ENCODE results near the gene ZMAT1. TPM values are rescaled to one million over a fixed set of nuclear protein-coding genes. Genes with fewer than 3 reads are reported as not detected.

The ZMAT1 gene
- polyA plus RNA-seq, 1 donor (not counting 4 experiments of a cell fraction or from before 2014, with no cell fraction given): 0.04 TPM

DNA sequence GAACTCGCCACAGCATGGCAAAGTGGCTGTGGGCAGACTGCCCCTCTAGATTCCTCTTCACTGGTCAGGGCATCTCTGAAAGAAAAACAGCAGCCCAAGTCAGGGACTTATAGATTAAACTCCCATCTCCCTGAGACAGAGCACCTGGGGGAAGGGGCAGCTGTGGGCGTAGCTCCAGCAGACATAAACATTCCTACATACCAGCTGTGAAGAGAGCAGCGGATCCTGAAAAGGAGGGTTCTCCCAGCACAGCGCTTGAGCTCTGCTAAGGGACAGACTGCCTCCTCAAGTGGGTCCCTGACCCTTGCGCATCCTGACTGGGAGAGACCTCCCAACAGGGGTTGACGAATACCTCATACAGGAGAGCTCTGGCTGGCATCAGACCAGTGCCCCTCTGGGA is 18.8 kb upstream of the ZMAT1 start:
- DNase-seq (ENCODE audit: low read depth, low spot score) (no peak), FAIRE-seq (no peak)
- H3K9me3 ChIP-seq (ENCODE audit: control insufficient read depth, low read depth, low read length): no peaks in the 10 kb centered on the region
- H3K4me1 ChIP-seq (ENCODE audit: control insufficient read depth, extremely low read depth, insufficient read depth, low read length): no peaks in the 10 kb centered on the region
- no peaks in the 10 kb centered on the region for H3K9me1 ChIP-seq (ENCODE audit: control insufficient read depth, extremely low read depth, insufficient read depth, low read length)
- H3K27me3 ChIP-seq (ENCODE audit: control insufficient read depth, extremely low read depth, insufficient read depth, low read length): no peaks in the 10 kb centered on the region
- no peaks in the 10 kb centered on the region for H3K36me3 ChIP-seq (ENCODE audit: control insufficient read depth in 2 of 2, extremely low read depth in 1 of 2, insufficient read depth in 2 of 2, low read length in 2 of 2)
- H3K79me2 ChIP-seq (ENCODE audit: control insufficient read depth, insufficient read depth, low read length): no peaks in the 10 kb centered on the region
- no peak overlapping the region for H3K4me3 ChIP-seq (ENCODE audit: control insufficient read depth in 2 of 3, extremely low read depth in 1 of 3, insufficient read depth in 2 of 3, low read depth in 1 of 3, low read length in 3 of 3)
- no peak for TF ChIP-seq EZH2 (IDR thresholded peaks at IDR 0.05; ENCODE audit: low read length)
- TF ChIP-seq, protein P1, sequence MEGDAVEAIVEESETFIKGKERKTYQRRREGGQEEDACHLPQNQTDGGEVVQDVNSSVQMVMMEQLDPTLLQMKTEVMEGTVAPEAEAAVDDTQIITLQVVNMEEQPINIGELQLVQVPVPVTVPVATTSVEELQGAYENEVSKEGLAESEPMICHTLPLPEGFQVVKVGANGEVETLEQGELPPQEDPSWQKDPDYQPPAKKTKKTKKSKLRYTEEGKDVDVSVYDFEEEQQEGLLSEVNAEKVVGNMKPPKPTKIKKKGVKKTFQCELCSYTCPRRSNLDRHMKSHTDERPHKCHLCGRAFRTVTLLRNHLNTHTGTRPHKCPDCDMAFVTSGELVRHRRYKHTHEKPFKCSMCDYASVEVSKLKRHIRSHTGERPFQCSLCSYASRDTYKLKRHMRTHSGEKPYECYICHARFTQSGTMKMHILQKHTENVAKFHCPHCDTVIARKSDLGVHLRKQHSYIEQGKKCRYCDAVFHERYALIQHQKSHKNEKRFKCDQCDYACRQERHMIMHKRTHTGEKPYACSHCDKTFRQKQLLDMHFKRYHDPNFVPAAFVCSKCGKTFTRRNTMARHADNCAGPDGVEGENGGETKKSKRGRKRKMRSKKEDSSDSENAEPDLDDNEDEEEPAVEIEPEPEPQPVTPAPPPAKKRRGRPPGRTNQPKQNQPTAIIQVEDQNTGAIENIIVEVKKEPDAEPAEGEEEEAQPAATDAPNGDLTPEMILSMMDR (optimal IDR thresholded peaks at IDR 0.05 in 1 of 3, IDR thresholded peaks at IDR 0.05 in 1 of 3, conservative IDR thresholded peaks at IDR 0.05 in 1 of 3; ENCODE audit: extremely low read depth in 1 of 3, insufficient read depth in 2 of 3, low read length in 3 of 3): no peak
- H3K9ac ChIP-seq (ENCODE audit: control insufficient read depth, extremely low read depth, insufficient read depth, low read length): no peak overlapping the region
- no peaks in the 10 kb centered on the region for H4K20me1 ChIP-seq (ENCODE audit: control insufficient read depth, extremely low read depth, insufficient read depth, low read length)
- H2AFZ ChIP-seq (ENCODE audit: control insufficient read depth, low read length): no peak overlapping the region
- dilution Hi-C loops (cut with MboI; ENCODE audit: extremely low pct_ligation_motif_present, low sequenced_read_pairs): no loop called here
- H3K4me2 ChIP-seq (ENCODE audit: control insufficient read depth, extremely low read depth, insufficient read depth, low read depth, low read length): no peak overlapping the region
- H3K27ac ChIP-seq (ENCODE audit: control insufficient read depth, insufficient read depth, low read length): no peak overlapping the region

DNA sequence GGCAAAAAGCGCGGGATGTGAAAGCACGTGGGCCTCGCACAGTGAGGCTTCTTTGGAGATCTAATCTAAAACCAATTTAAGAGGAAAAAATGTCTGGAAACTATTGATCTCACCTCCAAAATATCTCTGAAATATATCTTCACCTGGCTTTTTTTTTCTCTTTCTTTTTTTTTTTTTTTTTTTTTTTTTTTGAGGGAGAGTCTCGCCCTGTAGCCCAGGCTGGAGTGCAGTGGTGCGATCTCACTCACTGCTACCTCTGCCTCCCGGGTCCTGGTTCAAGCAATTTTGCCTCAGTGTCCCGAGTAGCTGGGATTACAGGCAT is 383 bp upstream of the ZMAT1 start:
- H3K27ac ChIP-seq (ENCODE audit: control insufficient read depth, insufficient read depth, low read length): no peak overlapping the region
- dilution Hi-C loops (cut with MboI; ENCODE audit: extremely low pct_ligation_motif_present, low sequenced_read_pairs): no loop called here
- no peak for DNase-seq (ENCODE audit: low read depth, low spot score)

More for the DNA sequence above, 383 bp upstream of the ZMAT1 start:
- no peak overlapping the region for H3K4me2 ChIP-seq (ENCODE audit: control insufficient read depth, extremely low read depth, insufficient read depth, low read depth, low read length)
- no peaks in the 10 kb centered on the region for H3K36me3 ChIP-seq (ENCODE audit: control insufficient read depth in 2 of 2, extremely low read depth in 1 of 2, insufficient read depth in 2 of 2, low read length in 2 of 2)
- no peaks in the 10 kb centered on the region for H4K20me1 ChIP-seq (ENCODE audit: control insufficient read depth, extremely low read depth, insufficient read depth, low read length)
- no peaks in the 10 kb centered on the region for H3K79me2 ChIP-seq (ENCODE audit: control insufficient read depth, insufficient read depth, low read length)
- H3K9ac ChIP-seq (ENCODE audit: control insufficient read depth, extremely low read depth, insufficient read depth, low read length): no peak overlapping the region
- no peaks in the 10 kb centered on the region for H3K9me3 ChIP-seq (ENCODE audit: control insufficient read depth, low read depth, low read length)
- FAIRE-seq: no peak
- no peaks in the 10 kb centered on the region for H3K4me1 ChIP-seq (ENCODE audit: control insufficient read depth, extremely low read depth, insufficient read depth, low read length)
- H3K9me1 ChIP-seq (ENCODE audit: control insufficient read depth, extremely low read depth, insufficient read depth, low read length): no peaks in the 10 kb centered on the region
- H3K4me3 ChIP-seq (ENCODE audit: control insufficient read depth in 2 of 3, extremely low read depth in 1 of 3, insufficient read depth in 2 of 3, low read depth in 1 of 3, low read length in 3 of 3): peak overlapping the region in 1 of 3 experiments; percentile 37
- H2AFZ ChIP-seq (ENCODE audit: control insufficient read depth, low read length): no peak overlapping the region
- H3K27me3 ChIP-seq (ENCODE audit: control insufficient read depth, extremely low read depth, insufficient read depth, low read length): no peaks in the 10 kb centered on the region
- TF ChIP-seq, protein P1 (optimal IDR thresholded peaks at IDR 0.05 in 1 of 3, IDR thresholded peaks at IDR 0.05 in 1 of 3, conservative IDR thresholded peaks at IDR 0.05 in 1 of 3; ENCODE audit: extremely low read depth in 1 of 3, insufficient read depth in 2 of 3, low read length in 3 of 3): no peak
- no peak for TF ChIP-seq EZH2 (IDR thresholded peaks at IDR 0.05; ENCODE audit: low read length)
